Activated naive CD4-positive, alpha-beta T cell treated with anti-CD3 and anti-CD28 coated beads for 36 hours (primary cell): ENCODE measurements around the gene TSC22D1. TPM values are rescaled to one million over a fixed set of nuclear protein-coding genes. Genes with fewer than 3 reads are reported as not detected.

Source experiments
- CTCF ChIA-PET: fragments of 350-600 bp; sonication (Branson Sonifier 250); formaldehyde crosslinking; loops from one replicate; lab custom pipeline; 2021; ENCODE audit warnings: antibody characterized with exemption; lab: Charles Lee
- DNase-seq: peaks from one replicate; pipeline ENCODE4 v3.0.0-alpha.2; 2020
- H3K27ac Mint-ChIP-seq: one replicate; pipeline ENCODE4 v1.8.0; 2021; ENCODE audit warnings: mild to moderate bottlenecking, mixed read lengths
- H3K27me3 Mint-ChIP-seq: one replicate; pipeline ENCODE4 v1.8.0; 2021; ENCODE audit warnings: low read depth, mixed read lengths
- H3K36me3 Mint-ChIP-seq: one replicate; pipeline ENCODE4 v1.8.0; 2021; ENCODE audit warnings: low read depth, mixed read lengths
- H3K4me1 Mint-ChIP-seq: one replicate; pipeline ENCODE4 v1.8.0; 2021; ENCODE audit warnings: low read depth, mixed read lengths
- H3K4me3 Mint-ChIP-seq: one replicate; pipeline ENCODE4 v1.8.0; 2021; ENCODE audit warnings: mild to moderate bottlenecking, moderate library complexity, mixed read lengths
- H3K9me3 Mint-ChIP-seq: one replicate; pipeline ENCODE4 v1.8.0; 2021; ENCODE audit warnings: mixed read lengths
- intact Hi-C: fragments of 100-400 bp; cut with micrococcal nuclease; formaldehyde crosslinking; loops from one replicate; pipeline ENCODE4 v1.15.1; 2023
- total RNA-seq, 2 experiments: library from RNA; stranded (reverse); gene quantifications; one replicate each; pipeline ENCODE4 v1.2.3, GENCODE V29; 2021

Gene TSC22D1
- total RNA-seq, 2 experiments from 2014 or later = 8.8 to 9.7 TPM

DNA sequence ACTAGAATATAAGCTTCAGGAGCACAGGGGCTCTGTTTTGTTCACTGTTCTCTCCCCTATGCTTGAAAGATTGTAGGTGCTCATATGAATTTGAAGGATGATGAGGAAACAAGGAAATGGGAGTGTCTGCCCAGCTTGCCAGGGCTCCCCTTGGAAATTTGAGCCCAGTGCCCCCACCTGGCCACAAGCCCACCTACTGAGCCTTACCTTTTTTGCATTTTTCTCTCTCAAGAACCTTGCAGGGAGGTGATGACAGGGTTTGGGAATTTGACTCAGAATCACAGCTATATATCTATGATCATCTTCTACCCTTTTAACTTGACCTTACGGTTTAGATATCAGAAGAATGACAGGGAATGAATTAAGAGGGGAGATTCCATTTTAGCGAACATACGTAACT, 168.8 kb downstream of the TSC22D1 start:
- Mint-ChIP-seq H3K4me1 (no peaks in the 10 kb centered on the region), H3K27me3 (peaks cover 9% of the 10 kb centered on the region), H3K27ac (no peak overlapping the region), H3K9me3 (no peaks in the 10 kb centered on the region), H3K4me3 (no peak overlapping the region), H3K36me3 (no peaks in the 10 kb centered on the region)
- intact Hi-C loops = no loop called here
- no peak for DNase-seq
- CTCF ChIA-PET = no interaction called here

DNA sequence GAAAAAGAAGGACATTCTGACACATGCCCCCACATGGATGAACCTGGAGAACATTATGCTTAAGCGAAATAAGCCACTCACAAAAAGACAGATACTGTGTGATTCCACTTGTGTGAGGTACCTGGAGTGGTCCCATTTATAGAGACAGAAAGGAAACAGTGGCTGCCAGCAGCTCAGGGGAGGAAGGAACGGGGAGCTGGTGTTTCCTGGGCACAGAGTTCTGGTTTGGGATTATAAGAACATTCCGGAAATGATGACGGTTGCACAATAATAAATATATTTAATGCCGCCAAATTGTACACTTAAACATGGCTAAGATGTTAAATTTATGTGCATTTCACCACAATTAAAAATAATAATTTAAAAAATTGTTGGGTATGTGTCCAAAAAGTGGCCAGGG, 169.5 kb downstream of the TSC22D1 start:
- H3K9me3 Mint-ChIP-seq = no peaks in the 10 kb centered on the region
- no peak overlapping the region for H3K27ac Mint-ChIP-seq
- no peak overlapping the region for H3K4me3 Mint-ChIP-seq
- DNase-seq = no peak
- CTCF ChIA-PET = interaction anchor here (0.6 kb wide), 1 partner anchor 355 kb away, joined by 3 read pairs; no protein-coding TSS in a partner anchor
- intact Hi-C loops = no loop called here
- H3K27me3 Mint-ChIP-seq = peaks cover 9% of the 10 kb centered on the region
- no peaks in the 10 kb centered on the region for H3K4me1 Mint-ChIP-seq
- no peaks in the 10 kb centered on the region for H3K36me3 Mint-ChIP-seq

DNA sequence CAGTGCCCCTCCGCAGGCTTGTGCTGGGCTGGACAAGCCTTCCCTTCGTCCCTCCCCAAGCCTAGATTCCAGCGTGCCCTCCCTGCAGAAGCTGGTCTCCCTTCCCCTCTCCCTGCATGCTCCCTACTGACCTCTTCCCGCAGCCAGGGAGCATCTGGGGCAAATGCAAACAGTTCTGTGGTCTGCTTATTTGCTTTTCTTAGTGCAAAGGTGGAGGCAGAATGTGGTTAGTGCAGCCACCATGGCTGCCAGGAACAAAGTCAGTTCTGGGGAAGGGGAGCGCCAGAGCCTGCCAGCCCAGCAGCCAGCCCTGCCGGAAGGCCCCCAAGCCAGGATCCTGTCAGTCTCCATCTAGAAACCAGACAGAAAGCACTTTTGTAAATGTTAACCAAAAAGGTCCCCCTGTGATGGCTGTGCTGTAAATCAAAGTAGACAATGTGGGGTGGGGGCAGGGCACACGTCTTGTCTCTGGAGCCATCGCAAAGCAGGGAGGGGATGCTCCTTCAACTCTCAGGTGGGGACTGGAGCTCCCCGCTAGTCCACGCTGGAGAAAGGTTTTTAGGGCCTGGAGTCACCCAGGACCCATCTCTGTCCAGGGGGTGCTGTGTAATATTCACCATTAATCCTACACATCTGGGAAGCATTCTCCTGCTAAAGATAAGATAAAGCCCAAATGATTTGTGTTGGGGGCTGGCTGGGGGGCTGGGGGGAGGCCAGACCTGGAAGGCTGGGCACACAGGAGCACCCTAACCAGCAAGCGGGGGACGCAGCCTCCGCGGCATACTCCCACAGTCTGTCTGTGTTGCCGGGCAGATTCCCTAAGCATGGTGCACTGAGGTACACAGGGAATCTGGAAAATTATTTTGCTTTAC, 171.6 kb downstream of the TSC22D1 start:
- intact Hi-C loops = no loop called here
- Mint-ChIP-seq H3K27ac (no peak overlapping the region), H3K9me3 (no peaks in the 10 kb centered on the region), H3K27me3 (peaks cover 9% of the 10 kb centered on the region), H3K4me1 (no peaks in the 10 kb centered on the region), H3K36me3 (no peaks in the 10 kb centered on the region), H3K4me3 (no peak overlapping the region)
- CTCF ChIA-PET = interaction anchor here (1.2 kb wide), 1 partner anchor 32 kb away, joined by 7 read pairs; no protein-coding TSS in a partner anchor
- DNase-seq = no peak

DNA sequence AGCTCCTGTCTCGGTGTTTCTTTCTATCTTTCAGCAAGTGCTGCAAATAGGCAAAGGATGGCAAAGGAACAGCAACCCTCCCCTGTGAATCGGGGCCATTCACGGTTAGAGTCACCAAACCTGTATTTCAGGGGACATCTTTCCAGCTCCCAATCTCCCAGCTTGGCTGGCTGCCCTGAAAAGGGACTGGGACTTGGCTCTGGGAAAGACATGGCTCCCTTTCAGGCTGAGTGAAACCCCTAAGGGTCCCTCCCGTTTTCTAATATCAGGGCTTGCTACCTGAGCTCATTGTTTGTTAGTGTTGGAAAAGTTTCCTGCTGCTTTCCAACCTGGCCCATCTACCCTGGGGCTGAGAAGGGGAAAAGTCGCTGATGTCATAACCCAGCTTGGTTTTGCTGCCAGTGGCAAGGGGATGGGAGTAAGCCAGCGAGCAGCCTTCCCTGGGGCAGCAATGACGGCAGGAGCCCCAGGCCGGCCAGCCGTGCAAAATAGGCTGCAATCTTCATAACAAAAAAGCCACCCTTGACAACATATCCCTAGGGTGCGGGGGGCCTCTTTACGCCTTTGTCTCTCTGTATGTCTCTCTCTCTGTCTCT, 172.6 kb downstream of the TSC22D1 start:
- CTCF ChIA-PET = interaction anchor here (1.2 kb wide), 1 partner anchor 33 kb away, joined by 7 read pairs; no protein-coding TSS in a partner anchor
- Mint-ChIP-seq H3K27ac (no peak overlapping the region), H3K36me3 (no peaks in the 10 kb centered on the region), H3K27me3 (peaks cover 3% of the 10 kb centered on the region), H3K4me3 (no peak overlapping the region), H3K9me3 (no peaks in the 10 kb centered on the region), H3K4me1 (no peaks in the 10 kb centered on the region)
- no peak for DNase-seq
- intact Hi-C loops = no loop called here

DNA sequence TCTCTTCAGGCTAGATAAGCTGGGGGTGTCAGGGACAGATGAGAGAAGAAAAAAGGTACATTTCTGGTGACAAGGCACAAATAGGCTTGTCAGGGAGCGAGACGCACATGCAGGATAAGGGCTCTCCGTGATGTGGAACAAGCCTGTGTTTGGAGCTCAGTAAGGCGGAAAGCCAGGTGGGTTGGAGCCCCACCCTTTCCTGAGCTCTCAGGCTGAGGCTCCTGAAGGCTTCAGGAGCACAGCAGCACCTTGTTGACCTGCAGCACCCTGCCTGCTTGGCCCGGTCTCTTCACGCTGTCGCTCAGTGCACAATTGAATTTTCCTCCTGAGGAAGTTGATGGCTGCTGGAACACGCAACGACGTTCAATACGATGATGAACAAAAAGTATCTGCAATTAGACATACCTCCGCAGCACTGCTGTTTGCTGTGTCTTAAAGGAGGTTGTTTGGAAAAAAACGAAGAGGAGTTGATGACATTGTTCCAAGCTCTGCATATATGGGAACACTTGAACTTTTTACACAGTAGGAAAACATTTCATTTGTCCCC, 173.2 kb downstream of the TSC22D1 start:
- Mint-ChIP-seq H3K9me3 (no peaks in the 10 kb centered on the region), H3K36me3 (no peaks in the 10 kb centered on the region), H3K27ac (no peak overlapping the region), H3K4me3 (no peak overlapping the region), H3K27me3 (peaks cover 3% of the 10 kb centered on the region), H3K4me1 (no peaks in the 10 kb centered on the region)
- CTCF ChIA-PET = interaction anchor here (1.2 kb wide), 1 partner anchor 34 kb away, joined by 7 read pairs; no protein-coding TSS in a partner anchor
- intact Hi-C loops = no loop called here
- no peak for DNase-seq

DNA sequence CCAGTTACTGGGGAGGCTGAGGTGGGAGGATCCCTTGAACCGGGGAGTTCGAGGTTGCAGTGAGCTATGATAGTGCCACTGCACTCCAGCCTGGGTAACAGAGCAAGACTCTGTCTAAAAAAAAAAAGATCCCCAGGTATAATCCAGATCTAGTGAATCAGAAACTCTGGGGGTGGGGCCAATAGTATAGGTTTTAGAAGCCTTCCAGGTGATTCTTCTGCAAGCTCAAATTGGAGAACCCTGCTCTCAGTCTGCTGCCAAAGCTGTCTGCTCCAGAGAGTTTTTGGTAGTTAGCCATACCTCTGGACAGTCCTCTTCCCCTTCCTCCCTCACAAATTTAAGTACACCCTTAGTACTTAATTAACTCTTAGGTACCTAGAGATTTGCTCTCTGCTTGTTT, 174.6 kb downstream of the TSC22D1 start:
- H3K36me3 Mint-ChIP-seq = no peaks in the 10 kb centered on the region
- no peaks in the 10 kb centered on the region for H3K9me3 Mint-ChIP-seq
- CTCF ChIA-PET = interaction anchor here (0.6 kb wide), 1 partner anchor 818 kb away, joined by 8 read pairs; no protein-coding TSS in a partner anchor
- no peak for DNase-seq
- H3K4me1 Mint-ChIP-seq = no peaks in the 10 kb centered on the region
- H3K27me3 Mint-ChIP-seq = peaks cover 1% of the 10 kb centered on the region
- no peak overlapping the region for H3K4me3 Mint-ChIP-seq
- intact Hi-C loops = no loop called here
- H3K27ac Mint-ChIP-seq = no peak overlapping the region

DNA sequence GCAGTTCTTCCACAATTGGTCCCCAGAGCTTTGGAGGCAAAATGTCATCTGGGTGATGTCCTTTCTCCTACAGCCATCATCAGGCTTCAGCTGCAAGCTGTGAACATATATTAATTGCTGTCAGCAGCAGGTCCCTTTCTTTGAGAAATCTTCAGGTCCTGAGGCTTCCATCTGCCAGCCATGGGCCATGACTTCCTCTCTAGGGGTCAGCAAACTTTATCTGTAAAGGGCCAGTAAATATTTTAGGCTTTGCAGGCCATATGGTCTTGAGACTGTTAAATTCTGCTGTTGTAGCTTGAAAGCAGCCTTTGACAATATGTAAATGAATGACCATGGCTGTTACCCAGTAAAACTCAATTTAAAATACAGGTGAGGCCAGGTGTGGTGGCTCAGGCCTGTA, 175.4 kb downstream of the TSC22D1 start:
- no peaks in the 10 kb centered on the region for H3K4me1 Mint-ChIP-seq
- intact Hi-C loops = no loop called here
- H3K9me3 Mint-ChIP-seq = no peaks in the 10 kb centered on the region
- CTCF ChIA-PET = no interaction called here
- no peak overlapping the region for H3K27ac Mint-ChIP-seq
- no peak for DNase-seq
- no peaks in the 10 kb centered on the region for H3K36me3 Mint-ChIP-seq
- H3K4me3 Mint-ChIP-seq = no peak overlapping the region
- no peaks in the 10 kb centered on the region for H3K27me3 Mint-ChIP-seq

DNA sequence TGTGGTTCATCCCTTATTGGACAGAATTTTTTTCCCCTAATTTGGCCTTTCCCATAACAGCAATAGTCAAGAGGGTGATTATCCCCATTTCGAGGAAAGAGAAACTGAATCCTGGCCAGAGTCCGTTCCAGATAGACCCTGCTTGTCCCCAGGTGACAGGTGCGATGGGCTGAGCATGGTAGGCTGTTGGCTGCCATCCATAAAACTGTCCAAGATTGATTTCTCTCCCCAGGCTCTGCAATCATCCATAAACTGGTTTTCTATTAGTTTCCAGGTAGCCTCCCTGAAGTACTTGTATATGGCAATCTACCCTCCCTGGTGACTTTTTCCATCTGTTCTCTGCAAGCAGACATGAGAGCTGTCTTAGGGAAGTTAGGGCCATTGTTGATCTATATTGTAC, 177.1 kb downstream of the TSC22D1 start:
- H3K36me3 Mint-ChIP-seq = no peaks in the 10 kb centered on the region
- H3K9me3 Mint-ChIP-seq = no peaks in the 10 kb centered on the region
- H3K27ac Mint-ChIP-seq = no peak overlapping the region
- no peaks in the 10 kb centered on the region for H3K27me3 Mint-ChIP-seq
- intact Hi-C loops = no loop called here
- no peak for DNase-seq
- no peak overlapping the region for H3K4me3 Mint-ChIP-seq
- H3K4me1 Mint-ChIP-seq = no peaks in the 10 kb centered on the region
- CTCF ChIA-PET = no interaction called here

DNA sequence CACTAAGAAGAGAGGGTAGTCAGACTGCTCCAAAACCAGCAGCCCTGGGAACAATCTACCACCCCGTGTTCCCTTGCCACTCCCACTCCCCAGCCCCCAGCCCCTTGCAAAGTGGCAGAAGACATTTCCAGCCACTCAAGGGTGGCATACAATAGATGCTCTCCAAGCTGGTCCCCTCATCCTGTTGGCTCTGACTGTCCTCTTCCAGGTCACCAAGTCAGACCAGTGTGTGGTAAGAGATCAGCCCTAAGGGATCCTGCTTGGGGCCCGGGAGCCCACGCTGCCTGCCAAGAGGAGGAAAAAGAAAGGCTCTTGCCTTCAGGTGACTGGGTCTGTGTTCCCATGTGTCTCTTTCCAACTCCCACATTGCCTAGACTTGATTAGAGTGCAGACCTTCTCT, 177.5 kb downstream of the TSC22D1 start:
- H3K9me3 Mint-ChIP-seq = no peaks in the 10 kb centered on the region
- H3K4me3 Mint-ChIP-seq = no peak overlapping the region

DNA sequence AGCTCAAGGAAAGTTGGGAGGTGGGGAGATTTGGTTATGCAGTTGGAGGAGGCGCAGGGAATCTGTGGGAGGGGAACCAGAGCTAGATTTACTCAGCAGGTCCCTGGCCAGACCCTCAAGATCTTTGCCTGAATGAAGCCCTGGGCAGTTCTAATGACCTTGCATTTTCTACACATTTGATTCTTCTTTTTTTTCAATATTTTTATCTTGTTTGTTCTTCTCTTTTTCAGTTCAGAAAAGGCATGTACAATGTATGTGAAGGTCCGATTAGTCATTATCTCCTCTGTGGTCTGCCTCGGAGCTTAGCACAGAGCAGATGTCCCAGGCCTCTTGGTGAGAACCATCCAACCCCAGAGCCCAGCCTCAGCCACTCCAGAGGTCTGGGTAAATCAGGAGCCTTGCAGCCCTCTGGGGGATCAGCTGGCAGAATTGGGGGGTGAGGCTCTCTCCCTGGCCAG, 178.3 kb downstream of the TSC22D1 start:
- Mint-ChIP-seq H3K9me3 (no peaks in the 10 kb centered on the region), H3K27ac (no peak overlapping the region), H3K27me3 (no peaks in the 10 kb centered on the region), H3K4me1 (no peaks in the 10 kb centered on the region), H3K36me3 (no peaks in the 10 kb centered on the region), H3K4me3 (no peak overlapping the region)
- intact Hi-C loops = no loop called here
- CTCF ChIA-PET = no interaction called here
- no peak for DNase-seq

More for the DNA sequence above, 177.5 kb downstream of the TSC22D1 start:
- CTCF ChIA-PET = no interaction called here
- H3K27ac Mint-ChIP-seq = no peak overlapping the region
- no peaks in the 10 kb centered on the region for H3K4me1 Mint-ChIP-seq
- intact Hi-C loops = no loop called here
- no peak for DNase-seq
- H3K36me3 Mint-ChIP-seq = no peaks in the 10 kb centered on the region
- no peaks in the 10 kb centered on the region for H3K27me3 Mint-ChIP-seq

DNA sequence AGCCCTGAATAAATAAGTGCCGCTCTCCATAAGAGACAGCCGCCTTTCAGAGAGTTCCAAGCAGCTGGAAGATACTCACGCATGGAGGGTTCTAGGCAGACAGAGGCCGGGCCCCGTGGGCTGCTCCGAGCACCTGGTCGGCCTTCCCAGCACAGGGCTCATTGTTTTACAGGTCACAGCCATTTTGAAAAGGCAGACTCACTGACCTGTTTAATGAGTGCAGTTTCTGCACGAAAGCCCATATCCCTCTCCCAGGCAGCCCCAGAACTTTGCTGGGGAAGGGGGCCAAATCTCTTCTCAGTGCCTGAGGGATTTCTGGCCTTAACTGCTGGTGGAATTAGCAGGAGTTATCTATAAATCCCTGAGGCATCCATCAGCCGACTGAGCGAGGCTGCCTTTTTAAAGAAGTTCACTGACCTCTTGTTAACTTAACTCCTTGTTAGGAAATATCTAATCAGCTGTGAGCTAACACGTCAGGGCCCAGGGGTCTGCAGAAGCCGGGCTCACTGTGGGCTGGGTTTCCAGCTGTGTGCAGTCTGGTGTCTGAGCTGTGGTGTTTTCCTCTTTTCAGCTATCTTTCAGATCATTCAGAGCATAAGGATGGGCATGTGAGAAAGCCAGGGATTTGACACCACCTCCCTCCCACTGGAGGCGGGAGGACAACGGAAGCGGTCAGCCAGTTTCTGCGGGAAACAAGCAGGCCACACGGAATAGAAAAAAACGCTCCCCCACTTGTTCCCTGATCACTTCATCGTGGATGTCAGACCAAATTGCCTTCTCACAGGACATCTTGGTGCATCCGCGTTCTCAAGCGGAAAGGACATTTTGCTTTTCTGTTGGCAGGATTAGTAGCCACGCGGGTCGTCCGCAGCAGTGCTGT, 179.2 kb downstream of the TSC22D1 start:
- Mint-ChIP-seq H3K27me3 (no peaks in the 10 kb centered on the region), H3K27ac (no peak overlapping the region), H3K9me3 (no peaks in the 10 kb centered on the region), H3K4me3 (no peak overlapping the region), H3K36me3 (no peaks in the 10 kb centered on the region), H3K4me1 (no peaks in the 10 kb centered on the region)
- intact Hi-C loops = no loop called here
- CTCF ChIA-PET = no interaction called here
- DNase-seq = no peak
